HG02840 (cell line): ENCODE measurements around the gene CRIP1.

Experiments
- ATAC-seq: cut with Tn5 transposase; IDR thresholded peaks from one replicate; pipeline ENCODE4 v1.9.1; 2021; ENCODE audit warnings: mild to moderate bottlenecking, moderate library complexity, moderate number of reproducible peaks; ENCODE audit not compliant: unreplicated experiment, low FRiP score

The CRIP1 gene

GRCh38 chr14:105450864-105451720, 35.6 kb upstream of the CRIP1 start:
- ATAC-seq = no peak

- no peak for ATAC-seq
Observed at GRCh38 chr14:105452963-105453362, 33.7 kb upstream of the CRIP1 start.

GRCh38 chr14:105453847-105454246, 32.8 kb upstream of the CRIP1 start:
- no peak for ATAC-seq

GRCh38 chr14:105455086-105455640, 31.5 kb upstream of the CRIP1 start:
- no peak for ATAC-seq

GRCh38 chr14:105455766-105456660, 30.7 kb upstream of the CRIP1 start:
- no peak for ATAC-seq

- no peak for ATAC-seq
Observed at GRCh38 chr14:105456736-105457617, 29.7 kb upstream of the CRIP1 start.

- ATAC-seq = no peak
Observed at GRCh38 chr14:105458010-105458409, 28.7 kb upstream of the CRIP1 start.

- ATAC-seq = no peak
Observed at GRCh38 chr14:105458571-105458970, 28.1 kb upstream of the CRIP1 start.

- no peak for ATAC-seq
Observed at GRCh38 chr14:105460116-105460515, 26.6 kb upstream of the CRIP1 start.

GRCh38 chr14:105460616-105461015, 26.1 kb upstream of the CRIP1 start:
- ATAC-seq = no peak

- no peak for ATAC-seq
Observed at GRCh38 chr14:105461903-105462302, 24.8 kb upstream of the CRIP1 start.

GRCh38 chr14:105464501-105464900, 22.2 kb upstream of the CRIP1 start:
- ATAC-seq = no peak

GRCh38 chr14:105465209-105466031, 21.3 kb upstream of the CRIP1 start:
- ATAC-seq = no peak

- no peak for ATAC-seq
Observed at GRCh38 chr14:105466531-105467248, 20.0 kb upstream of the CRIP1 start.

- ATAC-seq = no peak
Observed at GRCh38 chr14:105467249-105467941, 19.3 kb upstream of the CRIP1 start.

GRCh38 chr14:105467942-105468471, 18.7 kb upstream of the CRIP1 start:
- no peak for ATAC-seq

- ATAC-seq = no peak
Observed at GRCh38 chr14:105468621-105469241, 18.0 kb upstream of the CRIP1 start.
